GM19238 (cell line): ENCODE data around the gene RAD18.

ENCODE experiments used
- DNase-seq: peaks from one replicate; pipeline ENCODE4 v3.0.0; 2011; ENCODE audit warnings: low spot score; ENCODE audit not compliant: insufficient read length

Gene RAD18

GRCh38 chr3:8900869-8901268, 62.4 kb downstream of the RAD18 start:
- no peak for DNase-seq

- no peak for DNase-seq
These were observed 63.3 kb downstream of the RAD18 start for GRCh38 chr3:8899876-8900460.

- DNase-seq = no peak
These were observed 67.4 kb downstream of the RAD18 start for GRCh38 chr3:8895829-8896228.

- DNase-seq = no peak
These were observed 70.3 kb downstream of the RAD18 start for GRCh38 chr3:8893001-8893400.

GRCh38 chr3:8891774-8892173, 71.5 kb downstream of the RAD18 start:
- DNase-seq = no peak

GRCh38 chr3:8891303-8891702, 72.0 kb downstream of the RAD18 start:
- DNase-seq = no peak

GRCh38 chr3:8888301-8888915, 74.9 kb downstream of the RAD18 start:
- no peak for DNase-seq

GRCh38 chr3:8887435-8888300, 75.6 kb downstream of the RAD18 start:
- DNase-seq = no peak

- DNase-seq = no peak
These were observed 76.7 kb downstream of the RAD18 start for GRCh38 chr3:8886546-8886945.

GRCh38 chr3:8885536-8886316, 77.5 kb downstream of the RAD18 start:
- DNase-seq = no peak

GRCh38 chr3:8884630-8885290, 78.5 kb downstream of the RAD18 start:
- no peak for DNase-seq

GRCh38 chr3:8882642-8883041, 80.6 kb downstream of the RAD18 start:
- DNase-seq = no peak

GRCh38 chr3:8882171-8882593, 81.1 kb downstream of the RAD18 start:
- no peak for DNase-seq

GRCh38 chr3:8879347-8879944, 83.8 kb downstream of the RAD18 start:
- DNase-seq = no peak

- no peak for DNase-seq
These were observed 87.4 kb downstream of the RAD18 start for GRCh38 chr3:8875836-8876235.

- no peak for DNase-seq
These were observed 89.5 kb downstream of the RAD18 start for GRCh38 chr3:8873740-8874139.

- no peak for DNase-seq
These were observed 91.0 kb downstream of the RAD18 start for GRCh38 chr3:8872261-8872660.

GRCh38 chr3:8871306-8871705, 92.0 kb downstream of the RAD18 start:
- no peak for DNase-seq

GRCh38 chr3:8870134-8870533, 93.1 kb downstream of the RAD18 start:
- no peak for DNase-seq

- no peak for DNase-seq
These were observed 93.7 kb downstream of the RAD18 start for GRCh38 chr3:8869613-8870012.

- no peak for DNase-seq
These were observed 94.3 kb downstream of the RAD18 start for GRCh38 chr3:8868996-8869395.
